ENCODE measurements around the gene CDHR3.

GRCh38 chr7:105989191-105989590 is 26.1 kb downstream of the CDHR3 start:
- TF ChIP-seq EZH2 (IDR thresholded peaks at IDR 0.05; ENCODE audit: borderline replicate concordance, low read length) (no peak), CTCF (conservative IDR thresholded peaks at IDR 0.05 in 1 of 2, IDR thresholded peaks at IDR 0.05 in 1 of 2; ENCODE audit: extremely low read depth in 1 of 2, insufficient read depth in 1 of 2, low read depth in 1 of 2, low read length in 2 of 2) (no peak)

All from mammary epithelial cell (primary cell).